SK-N-SH (cell line): ENCODE measurements around the gene NEURL1. TPM values are rescaled to one million over a fixed set of nuclear protein-coding genes. Genes with fewer than 3 reads are reported as not detected.
A peak's percentile ranks its signal among the peaks of the same experiment; 100 is the strongest.

Experiments used
- CTCF ChIA-PET: fragments of 300-600, 350-600 bp; formaldehyde crosslinking; extraction: SDS; loops from one replicate; lab custom pipeline; 2021; lab: Yijun Ruan, JAX
- POLR2A ChIA-PET: fragments of 350-600 bp; sonication (Branson Sonifier 250); formaldehyde crosslinking; extraction: SDS; loops from one replicate; lab custom pipeline; 2020; ENCODE audit warnings: antibody characterized with exemption, inconsistent platforms; lab: Yijun Ruan, JAX
- DNase-seq: peaks from one replicate; pipeline ENCODE4 v3.0.0; 2012
- H2AFZ ChIP-seq: fragments of 200-600 bp; sonication (generic); 2 replicates; pipeline ENCODE4 v1.8.1; 2016; ENCODE audit warnings: antibody characterized with exemption, mild to moderate bottlenecking, low read depth
- H3F3A ChIP-seq: fragments of 200-600 bp; sonication (generic); replicated peaks from 2 replicates; pipeline ENCODE3; 2016; ENCODE audit warnings: antibody characterized with exemption, mild to moderate bottlenecking; ENCODE audit not compliant: insufficient read depth
- H3K27ac ChIP-seq, 2 experiments: fragments of 200-500 bp in 1 of 2; fragments of 200-600 bp in 1 of 2; sonication (Bioruptor generic) in 1 of 2; sonication (generic), shearing (Covaris generic) in 1 of 2; 2 replicates each; pipeline versions ENCODE4 v1.5.1 to v1.6.1; 2014 to 2016; ENCODE audit warnings: low read depth in 2 of 2, inconsistent platforms in 1 of 2, low read length in 1 of 2, mild to moderate bottlenecking in 1 of 2, mixed read lengths in 1 of 2
- H3K27me3 ChIP-seq: fragments of 200-600 bp; sonication (generic), shearing (Covaris generic); 2 replicates; pipeline ENCODE4 v1.6.1; 2016; ENCODE audit warnings: mixed run types; ENCODE audit not compliant: insufficient read depth
- H3K36me3 ChIP-seq, 2 experiments: fragments of 200-500 bp in 1 of 2; fragments of 200-600 bp in 1 of 2; sonication (Bioruptor generic) in 1 of 2; sonication (generic) in 1 of 2; replicated peaks in 1 of 2; 2 replicates each; pipeline versions ENCODE3 to v1.5.1; 2014 to 2016; ENCODE audit warnings: low read length in 1 of 2, mild to moderate bottlenecking in 1 of 2; ENCODE audit not compliant: insufficient read depth in 2 of 2, control insufficient read depth in 1 of 2
- H3K4me1 ChIP-seq, 2 experiments: fragments of 200-500 bp in 1 of 2; fragments of 200-600 bp in 1 of 2; sonication (Bioruptor generic) in 1 of 2; sonication (generic), shearing (Covaris generic) in 1 of 2; 2 replicates each; pipeline versions ENCODE4 v1.5.1 to v1.6.1; 2014 to 2016; ENCODE audit warnings: low read depth in 1 of 2, low read length in 1 of 2, mixed run types in 1 of 2; ENCODE audit not compliant: insufficient read depth in 2 of 2, control insufficient read depth in 1 of 2
- H3K4me2 ChIP-seq: fragments of 200-600 bp; sonication (generic), shearing (Covaris generic); 2 replicates; pipeline ENCODE4 v1.6.1; 2017; ENCODE audit warnings: mixed run types
- H3K4me3 ChIP-seq, 2 experiments: fragments of 200-500 bp in 1 of 2; fragments of 200-600 bp in 1 of 2; sonication (Bioruptor generic) in 1 of 2; sonication (generic), shearing (Covaris generic) in 1 of 2; 2 replicates each; pipeline versions ENCODE4 v1.5.1 to v1.8.1; 2014 to 2016; ENCODE audit warnings: low read depth in 2 of 2, inconsistent platforms in 1 of 2, low read length in 1 of 2, mild to moderate bottlenecking in 1 of 2, mixed read lengths in 1 of 2, moderate library complexity in 1 of 2
- H3K79me2 ChIP-seq: fragments of 200-600 bp; sonication (generic); 2 replicates; pipeline ENCODE4 v1.8.1; 2017; ENCODE audit warnings: mild to moderate bottlenecking; ENCODE audit not compliant: insufficient read depth
- H3K9ac ChIP-seq: fragments of 200-600 bp; sonication (generic); 2 replicates; pipeline ENCODE4 v1.6.1; 2017; ENCODE audit warnings: mixed run types
- H3K9me2 ChIP-seq: fragments of 200-600 bp; sonication (generic); 2 replicates; pipeline ENCODE4 v1.6.1; 2017; ENCODE audit warnings: mixed run types
- H3K9me3 ChIP-seq: fragments of 200-600 bp; sonication (generic); 2 replicates; pipeline ENCODE4 v1.6.1; 2017; ENCODE audit warnings: mixed run types, mild to moderate bottlenecking, moderate library complexity
- H4K20me1 ChIP-seq: fragments of 200-600 bp; sonication (generic); 2 replicates; pipeline ENCODE4 v1.6.1; 2017; ENCODE audit warnings: mild to moderate bottlenecking, mixed run types; ENCODE audit not compliant: insufficient read depth
- CHD2 ChIP-seq: fragments of 150-350 bp; IDR thresholded peaks from 2 replicates; pipeline ENCODE4 v1.6.1; 2018; ENCODE audit warnings: low read length; ENCODE audit not compliant: partially characterized antibody
- FOSL2 ChIP-seq: IDR thresholded peaks from 2 replicates; pipeline ENCODE4 v1.4.0; 2012; ENCODE audit warnings: low read depth, mild to moderate bottlenecking, moderate library complexity, borderline replicate concordance
- FOXJ3 ChIP-seq: sonication (generic); formaldehyde crosslinking; IDR thresholded peaks from 2 replicates; pipeline ENCODE4 v1.5.1; 2020; ENCODE audit warnings: mild to moderate bottlenecking, missing genetic modification reagents
- FOXM1 ChIP-seq: IDR thresholded peaks from 2 replicates; pipeline ENCODE4 v1.4.0; 2012; ENCODE audit warnings: low read depth, mild to moderate bottlenecking
- GABPA ChIP-seq: IDR thresholded peaks from 2 replicates; pipeline ENCODE4 v1.4.0; 2012; ENCODE audit warnings: low read depth, mild to moderate bottlenecking
- GATA2 ChIP-seq: sonication (generic); formaldehyde crosslinking; IDR thresholded peaks from 2 replicates; pipeline ENCODE4 v1.5.0; 2020; ENCODE audit warnings: mild to moderate bottlenecking, missing genetic modification reagents
- MEF2A ChIP-seq: IDR thresholded peaks from 2 replicates; pipeline ENCODE4 v1.4.0; 2012; ENCODE audit warnings: low read depth, borderline replicate concordance
- NFIC ChIP-seq: IDR thresholded peaks from 2 replicates; pipeline ENCODE4 v1.4.0; 2012; ENCODE audit warnings: borderline replicate concordance
- NRF1 ChIP-seq: IDR thresholded peaks from 2 replicates; pipeline ENCODE4 v1.6.1; 2012; ENCODE audit warnings: low read depth, mild to moderate bottlenecking, low read length
- POLR2AphosphoS5 ChIP-seq: IDR thresholded peaks from 2 replicates; pipeline ENCODE4 v1.6.1; 2012; ENCODE audit warnings: low read depth, low read length
- RAD21 ChIP-seq: IDR thresholded peaks from 2 replicates; pipeline ENCODE4 v1.6.1; 2012; ENCODE audit warnings: mild to moderate bottlenecking, low read length
- RXRA ChIP-seq: IDR thresholded peaks from 2 replicates; pipeline ENCODE4 v1.4.0; 2012; ENCODE audit warnings: low read depth, mild to moderate bottlenecking, borderline replicate concordance
- YY1 ChIP-seq: IDR thresholded peaks from 2 replicates; pipeline ENCODE4 v1.4.0; 2012; ENCODE audit warnings: low read depth, mild to moderate bottlenecking
- WGBS: methylation state at CpG from one replicate; pipeline ENCODE4 v1.1.6; 2017; ENCODE audit warnings: low lambda C conversion rate; 5-methylcytosine and 5-hydroxymethylcytosine counted together
- polyA plus RNA-seq, 3 experiments: library from polyadenylated mRNA; depleted of rRNA; stranded (reverse); fragments of >200 nt; gene quantifications; 2 replicates each; pipeline ENCODE4 v1.2.3, GENCODE V29; 2012
- TF ChIP-seq, protein P1 (sequence below): IDR thresholded peaks from 2 replicates; pipeline ENCODE4 v1.4.0; 2012; ENCODE audit warnings: low read depth, borderline replicate concordance
- TF ChIP-seq, protein P2 (sequence below): IDR thresholded peaks from 2 replicates; pipeline ENCODE4 v1.6.1; 2012; ENCODE audit warnings: mild to moderate bottlenecking, low read depth, low read length, moderate library complexity
- TF ChIP-seq, protein P3 (sequence below): fragments of 150-350 bp; IDR thresholded peaks from 2 replicates; pipeline ENCODE4 v1.6.1; 2016; ENCODE audit warnings: mild to moderate bottlenecking, low read depth, low read length

The NEURL1 gene
- polyA plus RNA-seq, 1 of the 3 experiments (the other 2 are of a cell fraction): 0.05 TPM

DNA sequence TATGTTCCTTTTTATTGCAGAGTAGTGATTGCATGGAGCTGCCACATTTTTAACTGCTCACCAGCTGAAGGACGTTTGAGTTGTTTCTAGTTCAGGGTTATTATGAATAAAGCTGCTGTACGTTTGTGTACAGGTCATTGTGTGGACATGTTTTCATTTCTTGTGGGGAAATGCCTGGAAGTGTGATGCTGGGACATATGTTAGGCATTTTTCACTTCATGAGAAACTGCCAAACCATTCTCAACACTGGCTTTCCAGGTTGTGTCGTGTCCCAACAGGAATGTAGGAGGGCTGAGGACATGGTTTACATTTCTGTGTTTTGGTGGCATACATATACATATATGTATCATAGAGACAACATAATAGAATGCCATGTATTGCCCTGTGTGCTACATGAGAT, 73.0 kb downstream of the NEURL1 start:
- CTCF ChIA-PET: interaction anchor here (1.6 to 3.3 kb wide), 3 partner anchors 81 to 167 kb away, joined by 6 to 20 read pairs (median 6); no protein-coding TSS in a partner anchor

DNA sequence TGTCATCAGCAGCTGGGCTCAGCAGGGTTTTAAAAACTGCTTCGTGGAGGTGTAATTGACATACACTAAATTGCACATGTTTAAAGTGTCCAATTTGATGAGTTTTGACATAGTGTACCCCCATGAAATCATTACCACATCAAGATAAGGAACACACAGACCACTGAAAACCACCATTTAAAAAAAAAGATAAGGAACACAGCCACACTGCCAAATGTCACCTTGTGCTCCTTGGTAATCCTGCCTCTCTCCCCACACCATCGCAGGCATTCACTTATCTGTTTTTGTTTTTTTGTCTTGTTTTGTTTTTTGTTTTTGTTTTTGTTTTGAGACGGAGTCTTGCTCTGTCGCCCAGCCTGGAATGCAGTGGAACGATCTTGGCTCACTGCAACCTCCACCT, 75.0 kb downstream of the NEURL1 start:
- Histone ChIP-seq H3K9me3 (no peaks in the 10 kb centered on the region), H3K9ac (no peak overlapping the region), H4K20me1 (no peaks in the 10 kb centered on the region), H3K9me2 (no peaks in the 10 kb centered on the region), H3K4me3 (no peak overlapping the region), H3K4me1 (peaks cover 0 to 27% of the 10 kb centered on the region in 2 experiments; a peak in 1 of 4 replicates), H2AFZ (no peak overlapping the region), H3F3A (no peaks in the 10 kb centered on the region), H3K27ac (no peak overlapping the region), H3K27me3 (no peaks in the 10 kb centered on the region; the same call in 1 of the 2 replicates), H3K4me2 (no peak overlapping the region), H3K79me2 (no peaks in the 10 kb centered on the region), H3K36me3 (no peaks in the 10 kb centered on the region)
- ChIA-PET CTCF (interaction anchor here (1.0 to 2.1 kb wide), 4 partner anchors 24 to 280 kb away, joined by 3 to 6 read pairs (median 4); no protein-coding TSS in a partner anchor), POLR2A (no interaction called here)
- WGBS: 67% methylated on average over 5 of the region's 5 CpGs
- TF ChIP-seq GATA2 (peak; percentile 52; the same call in 1 of the 2 replicates), POLR2AphosphoS5 (no peak)
- DNase-seq: no peak

More for the DNA sequence above, 73.0 kb downstream of the NEURL1 start:
- H4K20me1 ChIP-seq: no peaks in the 10 kb centered on the region
- no peaks in the 10 kb centered on the region for H3K9me3 ChIP-seq
- no peaks in the 10 kb centered on the region for H3K79me2 ChIP-seq
- TF ChIP-seq GABPA (no peak), FOXM1 (no peak), NFIC (no peak), FOSL2 (no peak), MEF2A (no peak)
- TF ChIP-seq, protein P1, sequence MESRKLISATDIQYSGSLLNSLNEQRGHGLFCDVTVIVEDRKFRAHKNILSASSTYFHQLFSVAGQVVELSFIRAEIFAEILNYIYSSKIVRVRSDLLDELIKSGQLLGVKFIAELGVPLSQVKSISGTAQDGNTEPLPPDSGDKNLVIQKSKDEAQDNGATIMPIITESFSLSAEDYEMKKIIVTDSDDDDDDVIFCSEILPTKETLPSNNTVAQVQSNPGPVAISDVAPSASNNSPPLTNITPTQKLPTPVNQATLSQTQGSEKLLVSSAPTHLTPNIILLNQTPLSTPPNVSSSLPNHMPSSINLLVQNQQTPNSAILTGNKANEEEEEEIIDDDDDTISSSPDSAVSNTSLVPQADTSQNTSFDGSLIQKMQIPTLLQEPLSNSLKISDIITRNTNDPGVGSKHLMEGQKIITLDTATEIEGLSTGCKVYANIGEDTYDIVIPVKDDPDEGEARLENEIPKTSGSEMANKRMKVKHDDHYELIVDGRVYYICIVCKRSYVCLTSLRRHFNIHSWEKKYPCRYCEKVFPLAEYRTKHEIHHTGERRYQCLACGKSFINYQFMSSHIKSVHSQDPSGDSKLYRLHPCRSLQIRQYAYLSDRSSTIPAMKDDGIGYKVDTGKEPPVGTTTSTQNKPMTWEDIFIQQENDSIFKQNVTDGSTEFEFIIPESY: no peak
- H3K4me3 ChIP-seq: no peak overlapping the region
- no peaks in the 10 kb centered on the region for H3F3A ChIP-seq
- no peak overlapping the region for H3K9ac ChIP-seq
- H3K9me2 ChIP-seq: no peaks in the 10 kb centered on the region
- H3K27me3 ChIP-seq: no peaks in the 10 kb centered on the region; the same call in 1 of the 2 replicates
- no peak for DNase-seq
- no peak overlapping the region for H3K27ac ChIP-seq
- POLR2A ChIA-PET: no interaction called here
- H2AFZ ChIP-seq: no peak overlapping the region
- WGBS: 13% methylated on average over 3 of the region's 3 CpGs
- H3K4me1 ChIP-seq: peaks cover 0 to 27% of the 10 kb centered on the region in 2 experiments; a peak in 1 of 4 replicates
- no peak overlapping the region for H3K4me2 ChIP-seq
- H3K36me3 ChIP-seq: no peaks in the 10 kb centered on the region

DNA sequence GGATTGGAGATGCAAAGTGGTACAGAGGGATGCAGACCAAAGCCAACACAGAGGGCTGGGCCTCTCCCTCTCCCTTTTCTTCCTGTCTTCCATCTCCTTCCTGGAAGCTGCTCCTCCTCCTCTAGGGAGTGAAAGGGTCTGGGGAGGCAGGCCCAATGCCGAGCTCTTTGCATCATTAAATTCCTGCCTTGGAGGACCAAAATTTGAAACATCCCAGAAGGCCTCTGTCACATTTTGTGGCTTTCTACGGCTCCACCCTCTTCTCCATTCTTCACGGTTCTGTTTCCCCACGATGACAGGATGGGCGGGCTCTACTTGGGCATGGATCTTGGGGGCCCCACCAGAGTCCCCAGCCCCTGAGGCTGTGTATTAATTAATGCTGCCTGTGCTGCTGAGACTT, 76.4 kb downstream of the NEURL1 start:
- CTCF ChIA-PET: interaction anchor here (0.9 to 2.1 kb wide), 3 partner anchors 23 to 117 kb away, joined by 3 to 6 read pairs (median 3); no protein-coding TSS in a partner anchor
- TF ChIP-seq YY1 (no peak), FOXJ3 (no peak), GATA2 (no peak), CHD2 (no peak), RAD21 (no peak), RXRA (no peak), FOSL2 (no peak), NRF1 (no peak), POLR2AphosphoS5 (no peak)
- TF ChIP-seq, protein P2, sequence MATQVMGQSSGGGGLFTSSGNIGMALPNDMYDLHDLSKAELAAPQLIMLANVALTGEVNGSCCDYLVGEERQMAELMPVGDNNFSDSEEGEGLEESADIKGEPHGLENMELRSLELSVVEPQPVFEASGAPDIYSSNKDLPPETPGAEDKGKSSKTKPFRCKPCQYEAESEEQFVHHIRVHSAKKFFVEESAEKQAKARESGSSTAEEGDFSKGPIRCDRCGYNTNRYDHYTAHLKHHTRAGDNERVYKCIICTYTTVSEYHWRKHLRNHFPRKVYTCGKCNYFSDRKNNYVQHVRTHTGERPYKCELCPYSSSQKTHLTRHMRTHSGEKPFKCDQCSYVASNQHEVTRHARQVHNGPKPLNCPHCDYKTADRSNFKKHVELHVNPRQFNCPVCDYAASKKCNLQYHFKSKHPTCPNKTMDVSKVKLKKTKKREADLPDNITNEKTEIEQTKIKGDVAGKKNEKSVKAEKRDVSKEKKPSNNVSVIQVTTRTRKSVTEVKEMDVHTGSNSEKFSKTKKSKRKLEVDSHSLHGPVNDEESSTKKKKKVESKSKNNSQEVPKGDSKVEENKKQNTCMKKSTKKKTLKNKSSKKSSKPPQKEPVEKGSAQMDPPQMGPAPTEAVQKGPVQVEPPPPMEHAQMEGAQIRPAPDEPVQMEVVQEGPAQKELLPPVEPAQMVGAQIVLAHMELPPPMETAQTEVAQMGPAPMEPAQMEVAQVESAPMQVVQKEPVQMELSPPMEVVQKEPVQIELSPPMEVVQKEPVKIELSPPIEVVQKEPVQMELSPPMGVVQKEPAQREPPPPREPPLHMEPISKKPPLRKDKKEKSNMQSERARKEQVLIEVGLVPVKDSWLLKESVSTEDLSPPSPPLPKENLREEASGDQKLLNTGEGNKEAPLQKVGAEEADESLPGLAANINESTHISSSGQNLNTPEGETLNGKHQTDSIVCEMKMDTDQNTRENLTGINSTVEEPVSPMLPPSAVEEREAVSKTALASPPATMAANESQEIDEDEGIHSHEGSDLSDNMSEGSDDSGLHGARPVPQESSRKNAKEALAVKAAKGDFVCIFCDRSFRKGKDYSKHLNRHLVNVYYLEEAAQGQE: no peak
- TF ChIP-seq, protein P3, sequence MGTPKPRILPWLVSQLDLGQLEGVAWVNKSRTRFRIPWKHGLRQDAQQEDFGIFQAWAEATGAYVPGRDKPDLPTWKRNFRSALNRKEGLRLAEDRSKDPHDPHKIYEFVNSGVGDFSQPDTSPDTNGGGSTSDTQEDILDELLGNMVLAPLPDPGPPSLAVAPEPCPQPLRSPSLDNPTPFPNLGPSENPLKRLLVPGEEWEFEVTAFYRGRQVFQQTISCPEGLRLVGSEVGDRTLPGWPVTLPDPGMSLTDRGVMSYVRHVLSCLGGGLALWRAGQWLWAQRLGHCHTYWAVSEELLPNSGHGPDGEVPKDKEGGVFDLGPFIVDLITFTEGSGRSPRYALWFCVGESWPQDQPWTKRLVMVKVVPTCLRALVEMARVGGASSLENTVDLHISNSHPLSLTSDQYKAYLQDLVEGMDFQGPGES: no peak

More for the DNA sequence above, 76.4 kb downstream of the NEURL1 start:
- Histone ChIP-seq H3K27me3 (no peaks in the 10 kb centered on the region; the same call in 1 of the 2 replicates), H3K79me2 (no peaks in the 10 kb centered on the region), H3K27ac (no peak overlapping the region), H4K20me1 (no peaks in the 10 kb centered on the region), H3K36me3 (no peaks in the 10 kb centered on the region), H3K9me2 (no peaks in the 10 kb centered on the region), H3K4me2 (no peak overlapping the region), H3K9ac (no peak overlapping the region), H3K4me3 (no peak overlapping the region), H3F3A (no peaks in the 10 kb centered on the region), H3K4me1 (peaks cover 0 to 17% of the 10 kb centered on the region in 2 experiments; a peak in 1 of 4 replicates), H3K9me3 (no peaks in the 10 kb centered on the region), H2AFZ (no peak overlapping the region)
- DNase-seq: no peak
- POLR2A ChIA-PET: no interaction called here
- WGBS: 67% methylated on average over 5 of the region's 5 CpGs
